Spleen (tissue), 11 donors: Measurements from ENCODE around the gene RNF215. TPM values are rescaled to one million over a fixed set of nuclear protein-coding genes. Genes with fewer than 3 reads are reported as not detected.
"Not testable (repeated sequence)": the region's sequence is repeated elsewhere in the genome, so short reads cannot be mapped to it uniquely, and the experiment has no call there.

Source experiments
- DNase-seq: peaks from one replicate; pipeline ENCODE4 v3.0.0-alpha.2; 2020
- H3K27ac ChIP-seq, 8 donors: fragments of 200-600 bp; sonication (generic) in 7 of 8; 1 replicate in 4 of 8; 2 replicates in 4 of 8; pipeline versions ENCODE4 v1.5.0 to v1.8.0; 2016 to 2021; ENCODE audit warnings: inconsistent platforms in 4 of 8, mild to moderate bottlenecking in 4 of 8, moderate library complexity in 1 of 8
- H3K27me3 ChIP-seq, 7 donors: fragments of 200-600 bp; sonication (generic) in 6 of 7; replicated peaks in 1 of 7; 1 replicate in 4 of 7; 2 replicates in 3 of 7; pipeline versions ENCODE4 v1.5.0 to v1.8.0; 2016 to 2021; ENCODE audit warnings: inconsistent platforms in 3 of 7, mild to moderate bottlenecking in 1 of 7
- H3K36me3 ChIP-seq, 6 donors: fragments of 200-600 bp; sonication (generic) in 5 of 6; 1 replicate in 4 of 6; 2 replicates in 2 of 6; pipeline versions ENCODE4 v1.5.0 to v1.8.0; 2016 to 2021; ENCODE audit warnings: inconsistent platforms in 2 of 6
- H3K4me1 ChIP-seq, 6 donors: fragments of 200-600 bp; sonication (generic) in 5 of 6; 1 replicate in 3 of 6; 2 replicates in 3 of 6; pipeline versions ENCODE4 v1.5.0 to v1.8.0; 2016 to 2021; ENCODE audit warnings: inconsistent platforms in 3 of 6
- H3K4me3 ChIP-seq, 8 donors: fragments of 200-600 bp; sonication (generic) in 7 of 8; 1 replicate in 4 of 8; 2 replicates in 4 of 8; pipeline versions ENCODE4 v1.5.0 to v1.8.0; 2016 to 2021; ENCODE audit warnings: inconsistent platforms in 4 of 8, mild to moderate bottlenecking in 4 of 8, moderate library complexity in 2 of 8
- H3K9me3 ChIP-seq, 8 donors: fragments of 200-600 bp; sonication (generic) in 7 of 8; 1 replicate in 4 of 8; 2 replicates in 4 of 8; pipeline versions ENCODE4 v1.5.0 to v1.8.0; 2016 to 2021; ENCODE audit warnings: inconsistent platforms in 4 of 8
- POLR2A ChIP-seq, 3 donors: fragments of 450-650 bp; IDR thresholded peaks; one replicate each; pipeline ENCODE4 v1.5.1; 2017; ENCODE audit warnings: antibody characterized with exemption in 3 of 3, mild to moderate bottlenecking in 1 of 3
- POLR2AphosphoS5 ChIP-seq, 3 donors: sonication (generic); formaldehyde crosslinking; IDR thresholded peaks; one replicate each; pipeline ENCODE4 v1.5.1; 2017; ENCODE audit warnings: antibody characterized with exemption in 3 of 3
- WGBS, 5 donors: extraction: QIAGEN DNeasy Blood & Tissue Kit in 3 of 5; methylation state at CpG; one replicate each; pipeline versions ENCODE4 v1.1.5 to v1.1.7; 2013 to 2018; 5-methylcytosine and 5-hydroxymethylcytosine counted together
- intact Hi-C: fragments of 100-400 bp; cut with DNase I; formaldehyde crosslinking; loops from one replicate; pipeline ENCODE4 v1.15.0; 2023; ENCODE audit warnings: low total_unique reads
- polyA plus RNA-seq, 3 donors: library from polyadenylated mRNA; stranded (reverse); fragments of 200-250 nt; gene quantifications; one replicate each; pipeline ENCODE4 v1.2.1, GENCODE V29; 2013
- total RNA-seq, 7 donors: library from RNA; depleted of rRNA in 3 of 7; stranded (reverse); fragments of >200 nt in 3 of 7; fragmentation: NEBNext Ultra II Directional in 4 of 7; extraction: Animal tissue kit (Norgen Biotek cat#: 25700) in 4 of 7; gene quantifications; one replicate each; pipeline versions ENCODE4 v1.1.0 to v1.2.1, GENCODE V29; 2016 to 2021
- TF ChIP-seq, protein P1 (sequence below), 11 experiments: fragments of 200-600 bp in 7 of 11; fragments of 450-650 bp in 4 of 11; sonication (generic) in 4 of 11; IDR thresholded peaks in 8 of 11; conservative IDR thresholded peaks in 3 of 11; 1 replicate in 7 of 11; 2 replicates in 4 of 11; pipeline versions ENCODE4 v1.4.0 to v1.8.0; 2016 to 2021; ENCODE audit warnings: antibody characterized with exemption in 11 of 11, inconsistent platforms in 4 of 11, mild to moderate bottlenecking in 1 of 11
- donor health status: healthy with polysubstance abuse.
- donor health status: DM: no; HTN: no; CAD: no; lungs with moderate emphysema.
- donor health status: DM: no; HTN: no; CAD: no.
- donor health status: Bipolar disorder and iron deficiency.
- donor health status: healthy.
- donor health status: DM: no; HTN: no; CAD: no.
- donor health status: DM: yes; HTN: yes; CAD: no.

RNF215 gene
- total and polyA plus RNA-seq, 10 donors, result 6.5 to 19.5 (median 12.8) TPM

DNA sequence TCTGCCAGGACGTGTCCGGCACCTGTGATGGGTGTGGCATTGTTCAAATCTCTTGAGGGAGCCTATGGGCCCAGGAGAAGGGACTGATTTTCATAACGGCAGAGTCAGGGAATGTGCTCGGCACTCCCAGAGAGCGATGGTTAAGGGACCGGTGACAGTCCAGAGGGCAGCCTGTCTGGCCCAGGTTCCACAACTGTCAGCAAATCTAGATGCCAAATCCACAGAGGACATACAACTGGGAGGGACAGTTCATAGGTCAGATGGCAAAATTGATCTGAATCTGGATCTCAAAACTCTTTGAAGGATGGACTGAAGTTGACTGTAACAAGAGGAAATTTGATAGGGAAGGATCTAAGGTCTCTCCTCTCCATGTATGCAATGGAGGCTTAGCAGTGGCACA is 17.1 kb upstream of the RNF215 start:
- intact Hi-C loops, result no loop called here
- peaks cover 0 to 8% (median 0%) of the 10 kb centered on the region in 7 donors for H3K27me3 ChIP-seq
- H3K4me3 ChIP-seq, result no peak overlapping the region
- WGBS, 5 donors, result 77 to 93% (median 86%) methylated on average over 6 of the region's 6 CpGs
- peaks cover 0 to 17% (median 0%) of the 10 kb centered on the region in 6 donors for H3K36me3 ChIP-seq
- DNase-seq, result no peak
- no peak overlapping the region for H3K27ac ChIP-seq
- H3K9me3 ChIP-seq, result no peaks in the 10 kb centered on the region
- no peaks in the 10 kb centered on the region for H3K4me1 ChIP-seq
- TF ChIP-seq, protein P1, sequence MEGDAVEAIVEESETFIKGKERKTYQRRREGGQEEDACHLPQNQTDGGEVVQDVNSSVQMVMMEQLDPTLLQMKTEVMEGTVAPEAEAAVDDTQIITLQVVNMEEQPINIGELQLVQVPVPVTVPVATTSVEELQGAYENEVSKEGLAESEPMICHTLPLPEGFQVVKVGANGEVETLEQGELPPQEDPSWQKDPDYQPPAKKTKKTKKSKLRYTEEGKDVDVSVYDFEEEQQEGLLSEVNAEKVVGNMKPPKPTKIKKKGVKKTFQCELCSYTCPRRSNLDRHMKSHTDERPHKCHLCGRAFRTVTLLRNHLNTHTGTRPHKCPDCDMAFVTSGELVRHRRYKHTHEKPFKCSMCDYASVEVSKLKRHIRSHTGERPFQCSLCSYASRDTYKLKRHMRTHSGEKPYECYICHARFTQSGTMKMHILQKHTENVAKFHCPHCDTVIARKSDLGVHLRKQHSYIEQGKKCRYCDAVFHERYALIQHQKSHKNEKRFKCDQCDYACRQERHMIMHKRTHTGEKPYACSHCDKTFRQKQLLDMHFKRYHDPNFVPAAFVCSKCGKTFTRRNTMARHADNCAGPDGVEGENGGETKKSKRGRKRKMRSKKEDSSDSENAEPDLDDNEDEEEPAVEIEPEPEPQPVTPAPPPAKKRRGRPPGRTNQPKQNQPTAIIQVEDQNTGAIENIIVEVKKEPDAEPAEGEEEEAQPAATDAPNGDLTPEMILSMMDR (IDR thresholded peaks at IDR 0.05 in 8 of 11, conservative IDR thresholded peaks at IDR 0.05 in 3 of 11), result no peak
- TF ChIP-seq POLR2AphosphoS5 (IDR thresholded peaks at IDR 0.05) (no peak), POLR2A (IDR thresholded peaks at IDR 0.05) (no peak)

DNA sequence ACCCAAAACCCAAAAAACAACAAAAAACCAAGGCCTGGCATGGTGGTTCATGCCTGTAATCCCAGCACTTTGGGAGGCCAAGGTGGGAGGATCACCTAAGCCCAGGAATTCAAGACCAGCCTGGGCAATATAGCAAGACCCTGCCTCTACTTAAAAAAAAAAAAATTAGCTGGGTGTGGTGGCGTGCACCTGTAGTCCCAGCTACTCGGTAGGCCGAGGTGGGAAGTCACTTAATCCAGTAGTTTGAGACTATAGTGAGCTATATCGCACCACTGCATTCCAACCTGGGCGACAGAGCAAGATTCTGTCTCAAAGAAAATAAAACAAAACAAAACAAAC is 15.5 kb upstream of the RNF215 start:
- intact Hi-C loops, result not testable (repeated sequence)
- H3K4me1 ChIP-seq, result peaks cover 0 to 13% (median 5%) of the 10 kb centered on the region in 6 donors

DNA sequence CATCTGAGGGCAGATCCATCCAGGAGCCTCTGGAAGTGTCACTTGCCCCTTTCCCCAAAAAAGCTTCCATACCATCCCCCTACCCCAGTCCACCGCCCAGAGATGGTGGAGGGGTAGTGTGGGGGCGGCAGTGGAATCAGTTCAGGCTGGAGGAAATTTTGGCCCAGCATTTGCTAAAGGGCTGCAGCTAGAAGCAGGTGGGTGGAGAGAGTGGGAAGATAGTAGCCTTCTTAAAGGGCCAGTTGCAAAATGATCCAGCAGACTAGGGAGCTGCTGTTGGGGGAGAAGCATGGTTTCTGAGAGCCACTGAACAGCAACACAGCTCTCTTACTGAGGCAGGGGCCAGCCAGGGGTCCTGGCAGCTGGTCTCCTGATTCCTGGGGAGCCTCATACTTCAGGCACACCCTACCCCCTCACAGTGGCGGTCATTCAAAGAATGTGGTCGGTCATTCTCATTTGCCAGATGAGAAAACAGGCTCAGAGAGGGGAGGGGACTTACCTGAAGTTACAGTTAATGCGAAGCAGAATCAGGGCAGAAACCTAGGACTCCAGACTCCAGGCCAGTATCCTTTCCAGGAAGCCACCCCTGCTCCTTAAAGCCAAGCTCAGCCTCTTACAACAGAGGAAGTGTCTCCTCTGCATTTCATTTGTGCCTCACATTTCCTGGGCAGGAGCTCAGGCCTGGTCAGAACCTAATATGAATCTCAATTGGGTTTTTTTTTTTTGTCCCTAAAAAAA is 15.0 kb upstream of the RNF215 start:
- H3K27me3 ChIP-seq, result peaks cover 0 to 30% (median 14%) of the 10 kb centered on the region in 7 donors
- H3K4me1 ChIP-seq, result peaks cover 0 to 18% (median 10%) of the 10 kb centered on the region in 6 donors
- no peak overlapping the region for H3K27ac ChIP-seq
- DNase-seq, result no peak
- H3K4me3 ChIP-seq, result no peak overlapping the region
- TF ChIP-seq, protein P1 (IDR thresholded peaks at IDR 0.05 in 8 of 11, conservative IDR thresholded peaks at IDR 0.05 in 3 of 11), result no peak
- TF ChIP-seq POLR2AphosphoS5 (IDR thresholded peaks at IDR 0.05) (no peak), POLR2A (IDR thresholded peaks at IDR 0.05) (no peak)
- WGBS, 5 donors, result 60 to 82% (median 77%) methylated on average over 5 of the region's 5 CpGs
- intact Hi-C loops, result no loop called here
- no peaks in the 10 kb centered on the region for H3K9me3 ChIP-seq
- peaks cover 0 to 5% (median 0%) of the 10 kb centered on the region in 6 donors for H3K36me3 ChIP-seq

More for the DNA sequence above, 15.5 kb upstream of the RNF215 start:
- not testable (repeated sequence) for H3K36me3 ChIP-seq, H3K4me3 ChIP-seq, H3K9me3 ChIP-seq, DNase-seq, H3K27ac ChIP-seq
- H3K27me3 ChIP-seq, result peaks cover 0 to 24% (median 8%) of the 10 kb centered on the region in 7 donors
- WGBS, 5 donors, result 89 to 99% (median 98%) methylated on average over 5 of the region's 5 CpGs

GRCh38 chr22:30401024-30401423 is 13.8 kb upstream of the RNF215 start:
- H3K27me3 ChIP-seq, result peaks cover 0 to 41% (median 26%) of the 10 kb centered on the region in 7 donors
- DNase-seq, H3K36me3 ChIP-seq, intact Hi-C loops, H3K27ac ChIP-seq, H3K9me3 ChIP-seq, H3K4me3 ChIP-seq: not testable (repeated sequence)
- peaks cover 0 to 30% (median 20%) of the 10 kb centered on the region in 6 donors for H3K4me1 ChIP-seq
- WGBS, 5 donors, result 91 to 99% (median 93%) methylated on average over 3 of the region's 3 CpGs

DNA sequence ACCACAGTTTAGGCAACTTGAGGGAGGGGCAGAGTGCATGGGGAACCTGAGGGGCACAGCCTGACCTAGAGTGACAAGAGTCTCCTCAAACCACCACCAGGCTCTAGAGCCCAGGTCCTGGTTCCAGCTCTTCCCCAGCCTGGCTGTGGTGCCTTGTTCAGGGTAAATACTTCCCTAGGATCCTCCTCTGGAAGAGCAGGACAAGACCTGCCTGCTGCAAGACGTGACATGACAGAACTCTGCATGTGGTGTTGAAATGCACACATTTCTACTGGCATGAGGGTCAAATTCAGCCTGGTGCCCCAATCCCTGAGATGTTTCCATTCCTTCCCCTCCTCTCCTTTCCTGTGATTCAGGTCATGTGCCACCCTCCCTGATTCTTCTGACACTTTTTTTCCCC is 12.9 kb upstream of the RNF215 start:
- no peak for DNase-seq
- TF ChIP-seq POLR2AphosphoS5 (IDR thresholded peaks at IDR 0.05) (no peak), POLR2A (IDR thresholded peaks at IDR 0.05) (no peak)
- TF ChIP-seq, protein P1 (IDR thresholded peaks at IDR 0.05 in 8 of 11, conservative IDR thresholded peaks at IDR 0.05 in 3 of 11), result no peak
- 33 to 81% (median 60%) methylated on average over 1 of the region's 1 CpG for WGBS, 5 donors
- Histone ChIP-seq H3K4me1 (peaks cover 0 to 33% (median 20%) of the 10 kb centered on the region in 6 donors), H3K9me3 (no peaks in the 10 kb centered on the region), H3K27ac (no peak overlapping the region), H3K36me3 (no peaks in the 10 kb centered on the region), H3K4me3 (no peak overlapping the region), H3K27me3 (peaks cover 0 to 50% (median 32%) of the 10 kb centered on the region in 7 donors)
- intact Hi-C loops, result no loop called here
